ENCODE data around the gene MOSPD3. TPM values are rescaled to one million over a fixed set of nuclear protein-coding genes. Genes with fewer than 3 reads are reported as not detected.
"Not testable (repeated sequence)": the region's sequence is repeated elsewhere in the genome, so short reads cannot be mapped to it uniquely, and the experiment has no call there.

Gene MOSPD3
- total and polyA plus RNA-seq, 4 donors = 14.0 to 33.0 (median 17.1) TPM

DNA sequence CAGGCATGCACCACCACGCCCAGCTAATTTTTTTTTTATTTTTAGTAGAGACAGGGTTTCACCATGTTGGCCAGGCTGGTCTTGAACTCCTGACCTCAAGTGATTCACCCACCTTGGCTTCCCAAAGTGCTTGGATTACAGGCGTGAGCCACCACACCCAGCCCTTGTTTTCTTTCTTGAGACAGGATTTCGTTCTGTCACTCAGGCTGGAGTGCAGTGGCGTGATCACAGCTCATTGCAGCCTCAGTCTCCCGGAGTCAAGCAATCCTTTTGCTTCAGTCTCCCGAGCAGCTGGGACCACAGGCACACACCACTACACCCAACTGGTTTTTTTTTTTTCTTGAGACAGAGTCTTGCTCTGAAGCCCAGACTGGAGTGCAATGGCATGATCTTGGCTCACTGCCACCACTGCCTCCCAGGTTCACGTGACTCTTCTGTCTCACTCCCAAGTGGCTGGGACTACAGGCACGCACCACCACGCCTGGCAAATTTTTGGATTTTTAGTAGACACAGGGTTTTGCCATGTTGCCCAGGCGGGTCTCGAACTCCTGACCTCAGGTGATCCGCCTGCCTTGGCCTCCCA, 49.9 kb downstream of the MOSPD3 start:
- intact Hi-C loops (cut with DNase I); H3K9me3 ChIP-seq (ENCODE audit: control insufficient read depth, low read length); H3K4me3 ChIP-seq (ENCODE audit: low read length in 2 of 2); H3K36me3 ChIP-seq (ENCODE audit: control insufficient read depth in 1 of 2, insufficient read depth in 2 of 2, low read length in 1 of 2); DNase-seq; H3K4me1 ChIP-seq (ENCODE audit: control insufficient read depth in 1 of 2, insufficient read depth in 2 of 2, low read length in 2 of 2); ATAC-seq (ENCODE audit: low FRiP score); H3K27me3 ChIP-seq (ENCODE audit: control insufficient read depth in 1 of 2, insufficient read depth in 2 of 2, low read length in 1 of 2); H3K27ac ChIP-seq (ENCODE audit: low read depth in 1 of 2, low read length in 2 of 2): not testable (repeated sequence)
- WGBS, 2 donors = 67 to 70% methylated on average over 12 of the region's 12 CpGs

Other genes starting within 250 kb of the MOSPD3 start
- 10 to 100 TPM; 11.2 to 21.5 TPM for gene PILRA, start 239.1 kb upstream of the MOSPD3 start, total RNA-seq
- 10 to 100 TPM in 1 of 2 donors, 1 to 10 TPM in 1; 5.8 to 10.6 TPM for gene PILRA, start 239.1 kb upstream of the MOSPD3 start, polyA plus RNA-seq
- 1 to 10 TPM; 2.2 to 4.4 TPM for gene ZCWPW1, start 183.8 kb upstream of the MOSPD3 start, total RNA-seq
- 10 to 100 TPM in 1 of 2 donors, 1 to 10 TPM in 1; 4.0 to 18.7 TPM for gene ZCWPW1, start 183.8 kb upstream of the MOSPD3 start, polyA plus RNA-seq
- 10 to 100 TPM; 26.3 to 31.8 TPM for gene MEPCE, start 182.7 kb upstream of the MOSPD3 start, total RNA-seq
- gene MEPCE, start 182.7 kb upstream of the MOSPD3 start, polyA plus RNA-seq = 10 to 100 TPM; 13.0 to 27.2 TPM
- 10 to 100 TPM; 24.7 to 29.7 TPM for gene PPP1R35, start 176.0 kb upstream of the MOSPD3 start, total RNA-seq
- 10 to 100 TPM; 16.0 to 69.5 TPM for gene PPP1R35, start 176.0 kb upstream of the MOSPD3 start, polyA plus RNA-seq
- 1 to 10 TPM; 1.0 to 2.0 TPM for gene SPACDR, start 148.3 kb upstream of the MOSPD3 start, total RNA-seq
- gene SPACDR, start 148.3 kb upstream of the MOSPD3 start, polyA plus RNA-seq = under 1 TPM in 1 of 2 donors, not detected in 1; 0.31 TPM
- gene TSC22D4, start 133.3 kb upstream of the MOSPD3 start, total RNA-seq = 10 to 100 TPM; 31.2 to 46.5 TPM
- gene TSC22D4, start 133.3 kb upstream of the MOSPD3 start, polyA plus RNA-seq = 10 to 100 TPM; 18.8 to 35.5 TPM
- 1 to 10 TPM in 1 of 2 donors, under 1 TPM in 1; 0.75 to 1.3 TPM for gene NYAP1, start 128.6 kb upstream of the MOSPD3 start, total RNA-seq
- under 1 TPM; 0.18 to 0.25 TPM for gene NYAP1, start 128.6 kb upstream of the MOSPD3 start, polyA plus RNA-seq
- gene AGFG2, start 73.3 kb upstream of the MOSPD3 start, total RNA-seq = 10 to 100 TPM; 28.4 to 29.2 TPM
- gene AGFG2, start 73.3 kb upstream of the MOSPD3 start, polyA plus RNA-seq = 10 to 100 TPM in 1 of 2 donors, 1 to 10 TPM in 1; 6.4 to 14.6 TPM
- 1 to 10 TPM; 2.1 to 7.5 TPM for gene SAP25, start 38.6 kb upstream of the MOSPD3 start, total RNA-seq
- 1 to 10 TPM in 1 of 2 donors, under 1 TPM in 1; 0.75 to 9.9 TPM for gene SAP25, start 38.6 kb upstream of the MOSPD3 start, polyA plus RNA-seq
- 10 to 100 TPM; 39.1 to 56.0 TPM for gene LRCH4, start 26.4 kb upstream of the MOSPD3 start, total RNA-seq
- 10 to 100 TPM; 26.3 to 68.2 TPM for gene LRCH4, start 26.4 kb upstream of the MOSPD3 start, polyA plus RNA-seq
- under 1 TPM in 1 of 2 donors, not detected in 1; 0.81 TPM for gene FBXO24, start 26.2 kb upstream of the MOSPD3 start, total RNA-seq
- 1 to 10 TPM in 1 of 2 donors, not detected in 1; 1.2 TPM for gene FBXO24, start 26.2 kb upstream of the MOSPD3 start, polyA plus RNA-seq
- gene PCOLCE, start 10.2 kb upstream of the MOSPD3 start, total RNA-seq = 100 to 1,000 TPM in 1 of 2 donors, 10 to 100 TPM in 1; 75.1 to 277 TPM
- 100 to 1,000 TPM in 1 of 2 donors, 10 to 100 TPM in 1; 34.3 to 341 TPM for gene PCOLCE, start 10.2 kb upstream of the MOSPD3 start, polyA plus RNA-seq
- 1 to 10 TPM in 1 of 2 donors, under 1 TPM in 1; 0.45 to 2.1 TPM for gene TFR2, start 29.0 kb downstream of the MOSPD3 start, total RNA-seq
- not detected for gene TFR2, start 29.0 kb downstream of the MOSPD3 start, polyA plus RNA-seq
- not detected for gene ACTL6B, start 43.9 kb downstream of the MOSPD3 start, total RNA-seq
- not detected for gene ACTL6B, start 43.9 kb downstream of the MOSPD3 start, polyA plus RNA-seq
- gene GNB2, start 61.2 kb downstream of the MOSPD3 start, total RNA-seq = 100 to 1,000 TPM; 185 to 204 TPM
- gene GNB2, start 61.2 kb downstream of the MOSPD3 start, polyA plus RNA-seq = 100 to 1,000 TPM; 107 to 227 TPM
- 10 to 100 TPM; 36.0 to 48.1 TPM for gene GIGYF1, start 81.7 kb downstream of the MOSPD3 start, total RNA-seq
- 10 to 100 TPM in 1 of 2 donors, 1 to 10 TPM in 1; 6.6 to 51.6 TPM for gene GIGYF1, start 81.7 kb downstream of the MOSPD3 start, polyA plus RNA-seq
- 10 to 100 TPM; 16.4 to 17.9 TPM for gene POP7, start 93.6 kb downstream of the MOSPD3 start, total RNA-seq
- gene POP7, start 93.6 kb downstream of the MOSPD3 start, polyA plus RNA-seq = 10 to 100 TPM; 29.6 to 31.8 TPM
- not detected for gene EPO, start 107.9 kb downstream of the MOSPD3 start, total RNA-seq
- gene EPO, start 107.9 kb downstream of the MOSPD3 start, polyA plus RNA-seq = under 1 TPM in 1 of 2 donors, not detected in 1; 0.26 TPM
- not detected for gene ZAN, start 121.1 kb downstream of the MOSPD3 start, total RNA-seq
- gene ZAN, start 121.1 kb downstream of the MOSPD3 start, polyA plus RNA-seq = not detected
- 10 to 100 TPM; 44.8 to 71.6 TPM for gene EPHB4, start 215.0 kb downstream of the MOSPD3 start, total RNA-seq
- gene EPHB4, start 215.0 kb downstream of the MOSPD3 start, polyA plus RNA-seq = 1 to 10 TPM; 4.3 to 4.5 TPM
- 10 to 100 TPM; 20.3 to 34.3 TPM for gene SLC12A9, start 240.2 kb downstream of the MOSPD3 start, total RNA-seq
- gene SLC12A9, start 240.2 kb downstream of the MOSPD3 start, polyA plus RNA-seq = 10 to 100 TPM in 1 of 2 donors, 1 to 10 TPM in 1; 8.5 to 43.9 TPM

Data from aorta (tissue), 5 donors.